Heart left ventricle (tissue), 16 donors: ENCODE measurements around the gene CFAP20. TPM values are rescaled to one million over a fixed set of nuclear protein-coding genes. Genes with fewer than 3 reads are reported as not detected.

Source experiments
- ATAC-seq, 4 donors: fragments of 200-7000 bp; cut with Tn5 transposase; one replicate each; pipeline ENCODE4 v1.9.1; 2020 to 2022; ENCODE audit warnings: moderate library complexity in 4 of 4, mild to moderate bottlenecking in 3 of 4, moderate number of reproducible peaks in 1 of 4
- DNase-seq, 5 donors: peaks; one replicate each; pipeline ENCODE4 v3.0.0-alpha.2; 2020
- H3K27ac ChIP-seq, 12 donors: fragments of 200-600 bp; sonication (generic) in 4 of 12; one replicate each; pipeline versions ENCODE4 v1.5.0 to v1.8.0; 2016 to 2022; ENCODE audit warnings: mild to moderate bottlenecking in 2 of 12
- H3K27me3 ChIP-seq, 9 donors: fragments of 200-600 bp; sonication (generic) in 2 of 9; one replicate each; pipeline versions ENCODE4 v1.5.1 to v1.8.0; 2016 to 2022; ENCODE audit warnings: mild to moderate bottlenecking in 3 of 9
- H3K36me3 ChIP-seq, 9 donors: fragments of 200-600 bp; sonication (generic) in 2 of 9; one replicate each; pipeline versions ENCODE4 v1.5.0 to v1.8.0; 2018 to 2022; ENCODE audit warnings: mild to moderate bottlenecking in 2 of 9
- H3K4me1 ChIP-seq, 12 donors: fragments of 200-600 bp; sonication (generic) in 4 of 12; one replicate each; pipeline versions ENCODE4 v1.5.0 to v1.8.0; 2016 to 2022; ENCODE audit warnings: mild to moderate bottlenecking in 3 of 12
- H3K4me3 ChIP-seq, 12 donors: fragments of 200-600 bp; sonication (generic) in 4 of 12; one replicate each; pipeline versions ENCODE4 v1.5.0 to v1.8.0; 2017 to 2022; ENCODE audit warnings: mild to moderate bottlenecking in 9 of 12, moderate library complexity in 4 of 12
- H3K9me3 ChIP-seq, 12 donors: fragments of 200-600 bp; sonication (generic) in 4 of 12; one replicate each; pipeline versions ENCODE4 v1.5.0 to v1.8.0; 2016 to 2022; ENCODE audit warnings: mild to moderate bottlenecking in 1 of 12
- CTCF ChIP-seq, 12 donors: fragments of 200-600 bp; sonication (generic) in 4 of 12; IDR thresholded peaks; one replicate each; pipeline versions ENCODE4 v1.5.0 to v1.8.0; 2018 to 2022; ENCODE audit warnings: antibody characterized with exemption in 12 of 12, mild to moderate bottlenecking in 5 of 12
- POLR2A ChIP-seq, 2 donors: fragments of 450-650 bp; IDR thresholded peaks; one replicate each; pipeline ENCODE4 v1.6.1; 2017; ENCODE audit warnings: antibody characterized with exemption in 2 of 2, mild to moderate bottlenecking in 2 of 2, moderate library complexity in 2 of 2
- WGBS, 4 donors: extraction: QIAGEN DNeasy Blood & Tissue Kit in 2 of 4; methylation state at CpG; one replicate each; pipeline versions ENCODE4 v1.1.5 to v1.1.7; 2013 to 2018; 5-methylcytosine and 5-hydroxymethylcytosine counted together
- intact Hi-C, 10 donors: fragments of 100-400 bp; cut with DNase I; formaldehyde crosslinking; loops; one replicate each; pipeline versions ENCODE4 v1.11.1 to v1.14.2; 2022
- long read RNA-seq, 3 donors: library from polyadenylated mRNA; unstranded; transcript quantifications; one replicate each; pipeline ENCODE4 v2.0.0, GENCODE V29; 2020 to 2021
- polyA plus RNA-seq, 2 donors: library from polyadenylated mRNA; stranded (reverse); fragments of 200-250 nt; gene quantifications; one replicate each; pipeline ENCODE4 v1.2.3, GENCODE V29; 2013
- total RNA-seq, 9 donors: library from RNA; depleted of rRNA in 2 of 9; stranded (reverse); fragments of >200 nt in 2 of 9; fragmentation: NEBNext Ultra II Directional in 3 of 9; extraction: Animal tissue kit (Norgen Biotek cat#: 25700) in 3 of 9; gene quantifications; one replicate each; pipeline versions ENCODE4 v1.1.0 to v1.2.4, GENCODE V29; 2016 to 2023
- donor health status: ischemic (EF 13 %, LVEDD 7.1; RV severe dilation, severe dysfunction).
- donor health status: healthy with polysubstance abuse.
- donor health status: DM: no; HTN: yes; CAD: no.
- donor health status: DM: no; HTN: no; CAD: no.
- donor health status: ischemic (EF 25% LVEDD 6.9; RV normal size, moderate dysfunction).
- donor health status: ischemic (EF 25% LVEDD 5.7; RV mildly dilated, moderate dysfunction).
- donor health status: healthy.
- donor health status: DM: yes; HTN: yes; CAD: no.
- donor health status: ischemic (EF 35%, LVEDD 5.7; RV mildly dilated, moderate dysfunction).
- donor health status: nonischemic (EF 11% LVEDD 7.7; RV severe dilation, severe dysfunction).
- donor health status: DM: yes; HTN: yes; CAD: no.
- donor health status: PGD.
- donor health status: ischemic (EF 29% LVEDD 5.4; RV normal size, mild dysfunction).
- donor health status: nonischemic (EF 23%, LVEDD 6.1; RV moderate dilation, normal function).

The CFAP20 gene
- 10 to 100 TPM; 30.7 to 57.5 (median 36.3) TPM for total RNA-seq
- 10 to 100 TPM; 22.7 to 60.4 TPM for polyA plus RNA-seq
- long read RNA-seq, donor 1, transcript CFAP20-201 (6 exons, 1,354 nt): major isoform, 50 of 52 reads
- long read RNA-seq, donor 1, partial matches to known transcripts: 0 of 52 reads
- long read RNA-seq, donor 1, other reads (novel, unspliced or antisense): 1 of 52 reads
- long read RNA-seq, donor 2, transcript CFAP20-201 (6 exons, 1,354 nt): major isoform, 145 of 147 reads
- long read RNA-seq, donor 2, partial matches to known transcripts: 0 of 147 reads
- long read RNA-seq, donor 2, other reads (novel, unspliced or antisense): 1 of 147 reads
- long read RNA-seq, donor 3, transcript CFAP20-201 (6 exons, 1,354 nt): major isoform, 35 of 39 reads
- long read RNA-seq, donor 3, partial matches to known transcripts: 2 of 39 reads
- long read RNA-seq, donor 3, other reads (novel, unspliced or antisense): 1 of 39 reads

- Histone ChIP-seq H3K4me1 (peaks cover 0 to 50% (median 40%) of the 10 kb centered on the region in 12 donors), H3K27me3 (no peaks in the 10 kb centered on the region), H3K4me3 (peak within 1 kb of the TSS; percentile 67 to 93 (median 85)), H3K27ac (peak within 1 kb of the TSS; percentile 37 to 95 (median 90)), H3K36me3 (no peaks in the 10 kb centered on the region), H3K9me3 (peaks cover 0 to 7% (median 0%) of the 10 kb centered on the region in 12 donors)
- DNase-seq: peak; percentile 98 to 100 (median 99)
- intact Hi-C loops: loop anchor here in 4 of 10 donors (5.0 to 10.0 kb wide), 4 partner anchors 68 to 355 kb away; partner anchors contain the start of gene CSNK2A2 (in 1 of the 4)
- peak; percentile 95 to 97 (median 97) for ATAC-seq
- WGBS, 4 donors: 1 to 2% (median 2%) methylated on average over 50 to 70 of the region's 70 CpGs
- TF ChIP-seq POLR2A (IDR thresholded peaks at IDR 0.05): peak; percentile 76 to 97
- no peak for TF ChIP-seq CTCF (IDR thresholded peaks at IDR 0.05)
These were observed at the start of gene CFAP20 for GRCh38 chr16:58129097-58129936. Gene CFAP20, minus strand, starts transcription at chr16:58129381. Its CDS starts 266 bp downstream, at chr16:58129115.

- intact Hi-C loops: no loop called here
- Histone ChIP-seq H3K27me3 (no peaks in the 10 kb centered on the region), H3K9me3 (no peaks in the 10 kb centered on the region), H3K4me1 (peaks cover 0 to 20% (median 0%) of the 10 kb centered on the region in 12 donors), H3K36me3 (peaks cover 0 to 91% (median 79%) of the 10 kb centered on the region in 9 donors), H3K4me3 (no peak overlapping the region), H3K27ac (peak overlapping the region in 1 of 12 donors; percentile 11)
- ATAC-seq: no peak
- no peak for DNase-seq
- 82 to 100% (median 91%) methylated on average over 1 of the region's 1 CpG for WGBS, 4 donors
- TF ChIP-seq POLR2A (IDR thresholded peaks at IDR 0.05) (no peak), CTCF (IDR thresholded peaks at IDR 0.05) (no peak)
These were observed 48.2 kb upstream of the CFAP20 start for GRCh38 chr16:58177353-58177710.

GRCh38 chr16:58176608-58177352, 47.6 kb upstream of the CFAP20 start:
- TF ChIP-seq POLR2A (IDR thresholded peaks at IDR 0.05): no peak
- no peak for TF ChIP-seq CTCF (IDR thresholded peaks at IDR 0.05)
- H3K4me3 ChIP-seq: no peak overlapping the region
- no peaks in the 10 kb centered on the region for H3K9me3 ChIP-seq
- no peak overlapping the region for H3K27ac ChIP-seq
- DNase-seq (no peak), ATAC-seq (peak in 3 of 4 donors; percentile 30 to 58 (median 47))
- peaks cover 0 to 91% (median 79%) of the 10 kb centered on the region in 9 donors for H3K36me3 ChIP-seq
- intact Hi-C loops: no loop called here
- H3K27me3 ChIP-seq: no peaks in the 10 kb centered on the region
- WGBS, 4 donors: 79 to 86% (median 81%) methylated on average over 5 of the region's 5 CpGs
- peaks cover 0 to 20% (median 0%) of the 10 kb centered on the region in 12 donors for H3K4me1 ChIP-seq
